Astrocyte of the cerebellum (primary cell): ENCODE results near the gene OSR1.
"Not testable (repeated sequence)": the region's sequence is repeated elsewhere in the genome, so short reads cannot be mapped to it uniquely, and the experiment has no call there.

ENCODE experiments used
- DNase-seq: peaks from one replicate; pipeline ENCODE4 v3.0.0-alpha.2; 2011; ENCODE audit warnings: low read depth
- H3K4me3 ChIP-seq: 2 replicates; pipeline ENCODE4 v1.5.1; 2011; ENCODE audit warnings: mild to moderate bottlenecking, low read depth, low read length, moderate library complexity
- in situ Hi-C: cut with HindIII; loops from 2 replicates; pipeline ENCODE4 v1.10.0; 2017; ENCODE audit warnings: low sequenced_read_pairs
- TF ChIP-seq, protein P1 (sequence below): IDR thresholded peaks from 2 replicates; pipeline ENCODE4 v1.5.1; 2012; ENCODE audit warnings: low read length, low read depth, moderate library complexity, mild to moderate bottlenecking; ENCODE audit errors: missing control alignments

OSR1 gene

DNA sequence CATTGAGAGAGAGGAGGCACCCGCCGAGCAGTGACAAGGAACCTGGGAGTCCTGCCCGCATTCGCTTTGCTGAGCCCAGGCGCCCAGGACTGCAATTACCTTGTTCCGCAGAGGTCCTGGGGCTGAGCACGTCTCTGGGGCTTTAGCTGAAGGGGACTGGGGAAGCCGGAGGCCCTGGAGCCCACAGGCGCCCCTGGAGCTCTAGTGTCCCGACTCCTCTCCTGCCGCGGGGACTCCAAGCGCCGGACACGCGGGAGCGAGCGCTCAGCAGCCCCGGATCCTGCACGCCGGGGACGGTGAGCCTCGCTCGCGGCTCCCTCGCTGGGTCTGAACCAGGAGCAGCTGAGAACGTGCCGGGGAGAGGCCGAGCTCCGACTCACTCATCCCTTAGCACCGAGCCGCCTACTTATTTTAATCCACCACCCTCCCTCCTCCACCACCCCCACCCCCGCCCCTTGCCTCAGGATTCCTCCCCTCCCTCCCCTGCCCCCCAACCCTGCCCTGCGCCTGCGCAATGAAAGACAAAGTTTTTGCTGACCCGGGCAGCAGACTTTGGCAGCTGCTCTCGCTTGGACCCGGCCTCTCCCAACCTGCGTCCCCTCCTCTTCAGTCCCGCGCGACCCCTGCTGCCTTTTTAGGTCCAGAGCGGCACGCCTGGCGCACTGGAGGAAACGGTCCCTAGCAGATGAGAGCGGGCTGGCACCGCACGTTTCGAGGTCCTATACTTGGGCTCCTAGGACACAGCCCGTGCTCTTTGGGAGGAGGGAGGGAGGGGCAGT is at the start of gene OSR1:
Gene OSR1, minus strand, starts transcription at position 382 of the 779 bp plus-strand sequence. CDS start 4,818 bp downstream, outside the sequence.
- in situ Hi-C loops: loop anchor here (25.0 kb wide), 3 partner anchors 304 to 621 kb away; no protein-coding TSS in a partner anchor
- peak within 1 kb of the TSS; percentile 65 for H3K4me3 ChIP-seq
- DNase-seq: no peak
- TF ChIP-seq, protein P1, sequence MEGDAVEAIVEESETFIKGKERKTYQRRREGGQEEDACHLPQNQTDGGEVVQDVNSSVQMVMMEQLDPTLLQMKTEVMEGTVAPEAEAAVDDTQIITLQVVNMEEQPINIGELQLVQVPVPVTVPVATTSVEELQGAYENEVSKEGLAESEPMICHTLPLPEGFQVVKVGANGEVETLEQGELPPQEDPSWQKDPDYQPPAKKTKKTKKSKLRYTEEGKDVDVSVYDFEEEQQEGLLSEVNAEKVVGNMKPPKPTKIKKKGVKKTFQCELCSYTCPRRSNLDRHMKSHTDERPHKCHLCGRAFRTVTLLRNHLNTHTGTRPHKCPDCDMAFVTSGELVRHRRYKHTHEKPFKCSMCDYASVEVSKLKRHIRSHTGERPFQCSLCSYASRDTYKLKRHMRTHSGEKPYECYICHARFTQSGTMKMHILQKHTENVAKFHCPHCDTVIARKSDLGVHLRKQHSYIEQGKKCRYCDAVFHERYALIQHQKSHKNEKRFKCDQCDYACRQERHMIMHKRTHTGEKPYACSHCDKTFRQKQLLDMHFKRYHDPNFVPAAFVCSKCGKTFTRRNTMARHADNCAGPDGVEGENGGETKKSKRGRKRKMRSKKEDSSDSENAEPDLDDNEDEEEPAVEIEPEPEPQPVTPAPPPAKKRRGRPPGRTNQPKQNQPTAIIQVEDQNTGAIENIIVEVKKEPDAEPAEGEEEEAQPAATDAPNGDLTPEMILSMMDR: no peak

DNA sequence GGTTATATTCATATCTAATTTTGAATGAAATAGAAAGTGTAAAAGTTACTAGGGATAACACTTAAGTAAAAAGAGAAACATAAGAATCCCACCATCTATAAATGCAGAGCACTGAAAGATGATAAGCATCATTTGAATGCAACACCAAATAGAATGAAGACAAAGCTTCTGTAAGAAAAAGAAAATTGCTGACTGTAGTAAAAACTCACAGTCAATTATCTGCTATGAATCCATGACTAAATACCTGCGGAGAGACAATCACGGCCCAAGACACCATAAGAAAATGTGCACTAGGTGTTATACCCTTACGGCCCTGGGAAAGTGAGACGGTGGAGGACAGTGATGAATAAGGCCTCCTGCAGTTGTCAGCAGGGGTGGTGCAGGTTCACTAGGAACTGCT is 45.4 kb upstream of the OSR1 start:
- no peak for DNase-seq
- in situ Hi-C loops: no loop called here
- no peak overlapping the region for H3K4me3 ChIP-seq
- TF ChIP-seq, protein P1: no peak

DNA sequence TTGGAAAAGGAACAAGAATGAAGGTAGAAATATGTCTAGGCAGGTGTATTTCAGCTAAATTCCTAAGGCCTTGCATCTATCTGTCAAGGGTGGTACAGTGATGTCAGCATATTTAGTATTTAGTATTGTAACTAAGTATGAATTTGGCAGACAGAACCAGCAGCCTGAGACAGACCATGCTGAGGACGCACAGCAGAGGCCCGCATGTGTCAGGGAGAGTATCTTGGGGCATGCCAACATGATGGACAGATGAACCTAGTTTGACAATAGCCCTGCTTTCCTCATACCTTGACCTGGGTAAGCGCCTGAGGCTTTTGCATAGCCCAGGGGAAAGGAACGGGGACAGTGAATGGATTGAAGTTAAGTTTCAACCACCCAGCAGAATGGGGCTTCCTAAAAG is 33.8 kb upstream of the OSR1 start:
- in situ Hi-C loops: no loop called here
- DNase-seq: no peak
- no peak overlapping the region for H3K4me3 ChIP-seq
- TF ChIP-seq, protein P1: no peak

DNA sequence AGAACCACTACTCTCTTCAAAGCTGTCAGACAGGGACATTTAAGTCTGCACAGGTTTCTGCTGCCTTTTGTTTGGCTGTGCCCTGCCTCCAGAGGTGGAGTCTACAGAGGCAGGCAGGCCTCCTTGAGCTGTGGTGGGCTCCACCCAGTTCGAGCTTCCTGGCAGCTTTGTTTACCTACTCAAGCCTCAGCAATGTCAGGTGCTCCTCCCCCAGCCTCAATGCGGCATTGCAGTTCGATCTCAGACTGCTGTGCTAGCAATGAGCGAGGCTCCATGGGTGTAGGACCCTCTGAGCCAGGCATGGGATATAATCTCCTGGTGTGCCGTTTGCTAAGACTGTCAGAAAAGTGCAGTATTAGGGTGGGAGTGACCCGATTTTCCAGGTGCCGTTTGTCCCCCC is 31.0 kb upstream of the OSR1 start:
- in situ Hi-C loops, DNase-seq, H3K4me3 ChIP-seq: not testable (repeated sequence)

DNA sequence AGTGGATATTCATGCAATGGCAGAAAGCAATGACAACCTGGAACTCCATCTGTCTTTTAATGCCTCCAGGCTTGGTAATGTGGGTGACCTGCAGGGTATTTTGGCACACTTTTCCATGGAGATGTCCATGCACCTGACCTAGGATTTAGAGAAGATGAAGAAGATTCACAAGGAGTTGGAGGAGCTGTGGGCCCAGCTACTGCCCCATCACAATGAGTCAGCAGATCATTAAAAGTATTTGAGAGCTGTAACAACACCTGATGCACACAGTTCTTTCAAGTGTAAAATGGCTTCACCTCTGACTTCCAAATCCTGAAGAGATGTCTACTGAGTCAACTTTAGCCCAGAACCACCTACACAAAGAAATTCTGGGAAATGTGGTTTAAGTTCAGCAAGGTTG is 22.1 kb upstream of the OSR1 start:
- TF ChIP-seq, protein P1: no peak
- DNase-seq: no peak
- in situ Hi-C loops: no loop called here
- H3K4me3 ChIP-seq: no peak overlapping the region

DNA sequence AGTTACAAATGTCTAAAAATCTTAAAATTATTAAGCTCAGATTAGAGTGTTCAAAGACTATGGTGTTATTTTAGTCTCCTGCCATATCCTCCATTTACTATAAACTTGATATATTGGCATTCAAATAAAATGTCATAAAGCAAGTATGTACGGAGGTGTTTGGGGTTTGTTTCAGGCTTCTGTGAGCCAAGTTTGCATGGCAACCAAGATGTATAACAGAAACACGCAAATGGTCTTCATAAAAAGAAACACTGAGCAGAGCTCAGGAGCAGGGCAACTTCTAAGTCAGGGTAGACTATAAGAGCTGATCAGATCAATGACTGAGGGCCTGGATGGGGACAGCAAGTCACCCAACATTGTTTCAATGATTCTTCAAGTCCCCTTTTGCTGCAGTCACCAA is 20.5 kb upstream of the OSR1 start:
- in situ Hi-C loops: no loop called here
- no peak overlapping the region for H3K4me3 ChIP-seq
- TF ChIP-seq, protein P1: no peak
- no peak for DNase-seq

DNA sequence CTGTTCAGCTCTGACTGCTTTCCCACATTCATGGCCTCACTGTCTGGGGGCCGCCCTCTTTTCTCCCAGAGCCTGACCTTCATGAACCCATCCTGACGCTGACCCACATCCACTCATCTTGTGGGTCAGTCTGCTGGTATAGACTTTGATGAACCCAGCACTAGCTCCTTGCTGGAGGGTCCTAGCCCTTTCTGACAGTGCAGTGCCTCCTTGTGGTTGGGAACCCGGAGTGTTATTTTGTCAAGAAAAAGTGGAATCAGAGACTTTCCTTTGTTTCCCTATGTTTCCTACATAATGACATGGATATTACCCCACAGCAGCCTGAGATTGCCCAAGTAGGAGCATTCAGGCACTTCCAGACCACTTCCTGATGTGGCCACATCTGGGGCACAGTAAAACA is 19.3 kb upstream of the OSR1 start:
- no peak overlapping the region for H3K4me3 ChIP-seq
- TF ChIP-seq, protein P1: no peak
- DNase-seq: no peak
- in situ Hi-C loops: no loop called here
